ENCODE data around the gene TOR3A.

The TOR3A gene

DNA sequence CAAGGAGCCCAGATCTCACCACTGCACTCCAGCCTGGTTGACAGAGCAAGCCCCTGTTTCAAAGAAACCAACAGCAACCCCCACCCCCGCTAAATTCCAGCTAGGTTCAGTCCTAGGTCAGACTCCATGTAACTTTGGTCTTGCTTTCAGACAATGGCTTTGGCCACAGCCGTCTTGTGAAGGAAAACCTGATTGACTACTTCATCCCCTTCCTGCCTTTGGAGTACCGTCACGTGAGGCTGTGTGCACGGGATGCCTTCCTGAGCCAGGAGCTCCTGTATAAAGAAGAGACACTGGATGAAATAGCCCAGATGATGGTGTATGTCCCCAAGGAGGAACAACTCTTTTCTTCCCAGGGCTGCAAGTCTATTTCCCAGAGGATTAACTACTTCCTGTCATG, 12.9 kb downstream of the TOR3A start:
- Histone ChIP-seq H3K9me2 (replicated peaks; ENCODE audit: control insufficient read depth, low read length) (no peaks in the 10 kb centered on the region), H4K20me1 (ENCODE audit: control insufficient read depth, insufficient read depth, low read depth, low read length) (peaks cover 4% of the 10 kb centered on the region; the same call in 1 of the 2 replicates), H3K27me3 (ENCODE audit: control insufficient read depth, low read length) (no peaks in the 10 kb centered on the region), H3K4me1 (ENCODE audit: control insufficient read depth, low read length) (no peaks in the 10 kb centered on the region), H3K27ac (ENCODE audit: low read depth, low read length) (no peak overlapping the region), H3K9me3 (ENCODE audit: control insufficient read depth, insufficient read depth, low read length) (no peaks in the 10 kb centered on the region), H3K79me2 (ENCODE audit: control insufficient read depth, low read length) (peaks cover 18% of the 10 kb centered on the region), H3K4me2 (ENCODE audit: low read length) (no peak overlapping the region), H3K36me3 (ENCODE audit: control insufficient read depth, low read length) (peaks cover 78% of the 10 kb centered on the region), H3F3A (ENCODE audit: control insufficient read depth, insufficient read depth) (peaks cover 18% of the 10 kb centered on the region), H3K4me3 (ENCODE audit: low read length) (no peak overlapping the region)
- no peak for TF ChIP-seq EZH2phosphoT487 (IDR thresholded peaks at IDR 0.05; ENCODE audit: borderline replicate concordance, low read length)
- TF ChIP-seq CTCF (IDR thresholded peaks at IDR 0.05; ENCODE audit: low read depth, low read length, poor library complexity, severe bottlenecking) = no peak

- Histone ChIP-seq H3F3A (ENCODE audit: control insufficient read depth, insufficient read depth) (peaks cover 18% of the 10 kb centered on the region), H3K4me1 (ENCODE audit: control insufficient read depth, low read length) (no peaks in the 10 kb centered on the region), H3K36me3 (ENCODE audit: control insufficient read depth, low read length) (peaks cover 72% of the 10 kb centered on the region), H4K20me1 (ENCODE audit: control insufficient read depth, insufficient read depth, low read depth, low read length) (peaks cover 4% of the 10 kb centered on the region; the same call in 1 of the 2 replicates), H3K79me2 (ENCODE audit: control insufficient read depth, low read length) (peaks cover 14% of the 10 kb centered on the region), H3K9me3 (ENCODE audit: control insufficient read depth, insufficient read depth, low read length) (no peaks in the 10 kb centered on the region), H3K27ac (ENCODE audit: low read depth, low read length) (no peak overlapping the region), H3K27me3 (ENCODE audit: control insufficient read depth, low read length) (no peaks in the 10 kb centered on the region), H3K4me3 (ENCODE audit: low read length) (no peak overlapping the region), H3K4me2 (ENCODE audit: low read length) (no peak overlapping the region), H3K9me2 (replicated peaks; ENCODE audit: control insufficient read depth, low read length) (no peaks in the 10 kb centered on the region)
- TF ChIP-seq CTCF (IDR thresholded peaks at IDR 0.05; ENCODE audit: low read depth, low read length, poor library complexity, severe bottlenecking) = no peak
- no peak for TF ChIP-seq EZH2phosphoT487 (IDR thresholded peaks at IDR 0.05; ENCODE audit: borderline replicate concordance, low read length)
Measured at GRCh38 chr1:179095377-179095776, 13.5 kb downstream of the TOR3A start.

GRCh38 chr1:179095924-179096323, 14.1 kb downstream of the TOR3A start:
- peaks cover 67% of the 10 kb centered on the region for H3K36me3 ChIP-seq (ENCODE audit: control insufficient read depth, low read length)
- no peaks in the 10 kb centered on the region for H3K4me1 ChIP-seq (ENCODE audit: control insufficient read depth, low read length)
- H3F3A ChIP-seq (ENCODE audit: control insufficient read depth, insufficient read depth) = peaks cover 18% of the 10 kb centered on the region
- peaks cover 8% of the 10 kb centered on the region for H3K79me2 ChIP-seq (ENCODE audit: control insufficient read depth, low read length)
- no peak overlapping the region for H3K4me3 ChIP-seq (ENCODE audit: low read length)
- H3K27ac ChIP-seq (ENCODE audit: low read depth, low read length) = no peak overlapping the region
- no peak overlapping the region for H3K4me2 ChIP-seq (ENCODE audit: low read length)
- no peaks in the 10 kb centered on the region for H3K9me3 ChIP-seq (ENCODE audit: control insufficient read depth, insufficient read depth, low read length)
- no peaks in the 10 kb centered on the region for H3K9me2 ChIP-seq (replicated peaks; ENCODE audit: control insufficient read depth, low read length)
- H3K27me3 ChIP-seq (ENCODE audit: control insufficient read depth, low read length) = no peaks in the 10 kb centered on the region
- peaks cover 4% of the 10 kb centered on the region; the same call in 1 of the 2 replicates for H4K20me1 ChIP-seq (ENCODE audit: control insufficient read depth, insufficient read depth, low read depth, low read length)
- no peak for TF ChIP-seq EZH2phosphoT487 (IDR thresholded peaks at IDR 0.05; ENCODE audit: borderline replicate concordance, low read length)
- TF ChIP-seq CTCF (IDR thresholded peaks at IDR 0.05; ENCODE audit: low read depth, low read length, poor library complexity, severe bottlenecking) = no peak

Measured in DOHH2 (cell line).